LNCAP (cell line): ENCODE results near the gene CLTRN.

Source experiments
- TF ChIP-seq, protein P1 (sequence below): fragments of 450-650 bp; IDR thresholded peaks from 2 replicates; pipeline ENCODE4 v1.5.1; 2017; ENCODE audit warnings: mild to moderate bottlenecking

The CLTRN gene

DNA sequence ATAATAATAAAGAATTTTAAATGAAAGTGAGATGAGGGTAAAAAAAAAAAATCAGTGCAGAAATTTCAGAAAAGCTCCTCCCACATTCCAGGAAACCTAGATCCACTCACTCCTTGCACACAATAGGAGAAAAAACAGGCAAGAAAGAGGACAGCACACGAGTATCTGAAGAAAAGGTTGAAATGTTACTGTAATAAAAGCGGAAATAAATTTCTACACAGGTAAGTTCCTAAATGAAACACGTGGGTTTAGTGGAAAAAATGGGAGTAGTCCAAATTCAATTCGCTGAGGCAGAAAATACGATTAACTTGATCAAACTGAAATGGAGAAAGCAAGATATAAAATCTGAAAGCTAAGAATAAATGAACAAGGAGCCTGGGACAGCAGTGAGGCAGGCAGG is 61.8 kb downstream of the CLTRN start:
- TF ChIP-seq, protein P1, sequence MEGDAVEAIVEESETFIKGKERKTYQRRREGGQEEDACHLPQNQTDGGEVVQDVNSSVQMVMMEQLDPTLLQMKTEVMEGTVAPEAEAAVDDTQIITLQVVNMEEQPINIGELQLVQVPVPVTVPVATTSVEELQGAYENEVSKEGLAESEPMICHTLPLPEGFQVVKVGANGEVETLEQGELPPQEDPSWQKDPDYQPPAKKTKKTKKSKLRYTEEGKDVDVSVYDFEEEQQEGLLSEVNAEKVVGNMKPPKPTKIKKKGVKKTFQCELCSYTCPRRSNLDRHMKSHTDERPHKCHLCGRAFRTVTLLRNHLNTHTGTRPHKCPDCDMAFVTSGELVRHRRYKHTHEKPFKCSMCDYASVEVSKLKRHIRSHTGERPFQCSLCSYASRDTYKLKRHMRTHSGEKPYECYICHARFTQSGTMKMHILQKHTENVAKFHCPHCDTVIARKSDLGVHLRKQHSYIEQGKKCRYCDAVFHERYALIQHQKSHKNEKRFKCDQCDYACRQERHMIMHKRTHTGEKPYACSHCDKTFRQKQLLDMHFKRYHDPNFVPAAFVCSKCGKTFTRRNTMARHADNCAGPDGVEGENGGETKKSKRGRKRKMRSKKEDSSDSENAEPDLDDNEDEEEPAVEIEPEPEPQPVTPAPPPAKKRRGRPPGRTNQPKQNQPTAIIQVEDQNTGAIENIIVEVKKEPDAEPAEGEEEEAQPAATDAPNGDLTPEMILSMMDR = no peak

GRCh38 chrX:15601932-15602331 is 62.7 kb downstream of the CLTRN start:
- TF ChIP-seq, protein P1 = no peak

DNA sequence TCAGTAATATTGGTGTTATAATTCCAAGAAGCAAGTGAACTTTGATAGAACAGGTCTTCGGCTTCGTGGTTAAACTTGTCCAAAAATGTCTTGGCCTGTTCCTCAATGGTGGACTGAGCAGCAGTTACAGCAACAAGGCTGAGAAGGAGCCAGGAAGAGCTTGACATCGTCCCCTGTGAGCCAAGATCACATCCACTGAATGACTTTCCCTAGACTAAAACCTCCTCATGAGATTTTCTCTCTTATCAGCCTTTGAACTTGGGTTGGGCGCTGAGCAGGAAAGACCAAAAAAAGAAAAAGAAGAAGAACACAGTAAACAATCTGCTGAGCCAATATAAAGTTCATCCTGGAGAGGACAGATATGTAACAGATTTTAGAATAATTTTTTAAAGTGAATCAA is 63.9 kb downstream of the CLTRN start, which contains the start of gene ACE2:
Gene ACE2 (minus strand): TSS at position 216 of the 400 bp plus-strand sequence. CDS start 49 bp downstream, at position 167.
- TF ChIP-seq, protein P1 = no peak

GRCh38 chrX:15600049-15600448 is 64.6 kb downstream of the CLTRN start:
- TF ChIP-seq, protein P1 = no peak

DNA sequence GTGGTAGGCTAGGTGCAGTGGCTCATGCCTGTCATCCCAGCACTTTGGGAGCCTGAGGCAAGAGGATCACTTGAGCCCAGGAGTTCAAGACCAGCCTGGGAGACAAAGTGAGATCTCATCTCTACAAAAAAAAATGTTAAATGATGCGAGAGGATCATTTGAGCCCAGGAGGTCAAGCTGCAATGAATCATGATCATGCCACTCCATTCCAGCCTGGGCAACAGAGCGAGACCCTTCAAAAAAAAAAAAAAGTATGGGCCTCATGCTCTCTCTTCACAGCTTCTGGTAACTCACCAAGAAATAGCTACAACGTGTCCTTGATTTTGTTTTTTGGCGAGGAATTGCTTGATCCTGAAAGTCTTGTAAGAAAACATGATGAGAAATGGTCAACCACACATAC is 65.1 kb downstream of the CLTRN start:
- TF ChIP-seq, protein P1 = no peak

GRCh38 chrX:15598026-15598425 is 66.6 kb downstream of the CLTRN start:
- TF ChIP-seq, protein P1 = no peak

- TF ChIP-seq, protein P1 = peak; percentile 13; the same call in 1 of the 2 replicates
Measured at GRCh38 chrX:15594371-15594770, 70.2 kb downstream of the CLTRN start.
